Measurements from ENCODE around the gene CDC42BPB.

DNA sequence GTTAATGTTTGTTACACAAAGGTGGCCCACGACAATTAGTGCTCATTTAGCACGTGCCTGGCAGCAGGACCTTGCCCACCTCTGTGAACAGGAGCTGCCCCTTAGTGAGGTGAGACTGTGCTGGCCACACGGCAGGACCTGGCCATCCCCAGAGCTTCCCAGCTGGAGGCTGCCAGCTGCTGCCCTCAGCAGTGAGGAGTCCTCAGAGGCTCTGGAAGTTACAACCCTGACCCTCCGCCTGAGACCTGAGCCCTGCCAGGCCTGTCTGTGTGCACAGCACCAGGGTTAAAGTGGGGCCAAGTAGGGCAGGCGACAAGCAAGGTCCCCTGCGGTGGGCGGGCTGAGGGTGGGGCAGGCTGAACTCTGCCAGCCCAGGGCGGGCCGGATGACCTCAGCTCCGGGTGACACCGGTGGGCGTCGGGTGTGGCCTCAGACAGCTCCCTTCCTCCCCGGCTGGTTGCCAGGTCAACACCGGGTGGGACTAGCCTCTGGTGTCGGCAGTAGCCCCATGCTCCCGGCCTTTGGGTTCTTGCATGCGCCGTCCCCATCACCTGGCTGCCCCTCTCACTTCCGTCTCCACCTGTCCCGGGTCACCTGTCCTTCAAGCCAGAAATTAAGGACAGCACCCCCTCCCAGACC, 17.5 kb upstream of the CDC42BPB start:
- TF ChIP-seq, protein P1, sequence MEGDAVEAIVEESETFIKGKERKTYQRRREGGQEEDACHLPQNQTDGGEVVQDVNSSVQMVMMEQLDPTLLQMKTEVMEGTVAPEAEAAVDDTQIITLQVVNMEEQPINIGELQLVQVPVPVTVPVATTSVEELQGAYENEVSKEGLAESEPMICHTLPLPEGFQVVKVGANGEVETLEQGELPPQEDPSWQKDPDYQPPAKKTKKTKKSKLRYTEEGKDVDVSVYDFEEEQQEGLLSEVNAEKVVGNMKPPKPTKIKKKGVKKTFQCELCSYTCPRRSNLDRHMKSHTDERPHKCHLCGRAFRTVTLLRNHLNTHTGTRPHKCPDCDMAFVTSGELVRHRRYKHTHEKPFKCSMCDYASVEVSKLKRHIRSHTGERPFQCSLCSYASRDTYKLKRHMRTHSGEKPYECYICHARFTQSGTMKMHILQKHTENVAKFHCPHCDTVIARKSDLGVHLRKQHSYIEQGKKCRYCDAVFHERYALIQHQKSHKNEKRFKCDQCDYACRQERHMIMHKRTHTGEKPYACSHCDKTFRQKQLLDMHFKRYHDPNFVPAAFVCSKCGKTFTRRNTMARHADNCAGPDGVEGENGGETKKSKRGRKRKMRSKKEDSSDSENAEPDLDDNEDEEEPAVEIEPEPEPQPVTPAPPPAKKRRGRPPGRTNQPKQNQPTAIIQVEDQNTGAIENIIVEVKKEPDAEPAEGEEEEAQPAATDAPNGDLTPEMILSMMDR (IDR thresholded peaks at IDR 0.05; ENCODE audit: low read depth, low read length, poor library complexity, severe bottlenecking) = no peak
- TF ChIP-seq EZH2phosphoT487 (IDR thresholded peaks at IDR 0.05; ENCODE audit: borderline replicate concordance, low read length) = no peak

Data from DOHH2 (cell line).